HG02840 (cell line): ENCODE data around the gene MED13L.

Source experiments
- ATAC-seq: cut with Tn5 transposase; IDR thresholded peaks from one replicate; pipeline ENCODE4 v1.9.1; 2021; ENCODE audit warnings: mild to moderate bottlenecking, moderate library complexity, moderate number of reproducible peaks; ENCODE audit not compliant: unreplicated experiment, low FRiP score

Gene MED13L

DNA sequence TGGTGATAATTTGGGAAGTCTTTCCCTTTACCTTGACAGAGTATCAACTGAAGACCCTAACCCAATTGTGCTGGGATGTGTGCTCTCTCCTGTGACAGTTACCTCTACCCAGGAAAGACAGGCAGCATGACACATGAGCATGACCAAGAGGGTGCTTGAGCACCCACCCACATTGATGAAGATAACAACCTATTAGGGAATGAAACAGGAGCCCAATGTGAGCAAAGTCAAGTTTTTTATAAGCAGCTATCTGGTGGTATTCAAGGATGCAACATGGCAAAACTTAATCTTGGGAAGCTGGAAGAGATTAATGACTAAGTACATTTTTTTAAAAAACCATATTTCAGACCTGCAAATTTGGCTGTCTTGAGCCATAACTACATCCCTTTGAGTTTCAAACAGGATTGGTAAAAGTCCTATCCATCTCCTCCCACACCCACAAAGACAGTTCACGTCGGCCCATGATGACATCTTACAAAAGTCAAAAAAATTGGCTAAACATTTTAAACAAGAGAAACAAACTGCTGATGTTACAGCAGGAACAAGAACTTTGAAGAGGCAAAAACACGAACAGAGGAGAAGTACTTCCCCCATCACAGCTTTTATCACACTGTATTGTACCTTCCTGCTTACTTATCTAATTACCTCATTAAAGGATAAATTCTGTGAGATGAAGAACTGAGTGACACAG is 60.3 kb downstream of the MED13L start:
- no peak for ATAC-seq

GRCh38 chr12:116216022-116216756 is 61.3 kb downstream of the MED13L start:
- no peak for ATAC-seq

GRCh38 chr12:116215023-116215422 is 62.5 kb downstream of the MED13L start:
- ATAC-seq, result no peak

- ATAC-seq, result no peak
Measured at GRCh38 chr12:116213885-116214527, 63.5 kb downstream of the MED13L start.

- no peak for ATAC-seq
Measured at GRCh38 chr12:116213014-116213413, 64.5 kb downstream of the MED13L start.

GRCh38 chr12:116210762-116211161 is 66.7 kb downstream of the MED13L start:
- no peak for ATAC-seq

- no peak for ATAC-seq
Measured at GRCh38 chr12:116210131-116210530, 67.4 kb downstream of the MED13L start.

GRCh38 chr12:116209503-116209902 is 68.0 kb downstream of the MED13L start:
- ATAC-seq, result no peak

- ATAC-seq, result no peak
Measured at GRCh38 chr12:116207274-116207673, 70.2 kb downstream of the MED13L start.

DNA sequence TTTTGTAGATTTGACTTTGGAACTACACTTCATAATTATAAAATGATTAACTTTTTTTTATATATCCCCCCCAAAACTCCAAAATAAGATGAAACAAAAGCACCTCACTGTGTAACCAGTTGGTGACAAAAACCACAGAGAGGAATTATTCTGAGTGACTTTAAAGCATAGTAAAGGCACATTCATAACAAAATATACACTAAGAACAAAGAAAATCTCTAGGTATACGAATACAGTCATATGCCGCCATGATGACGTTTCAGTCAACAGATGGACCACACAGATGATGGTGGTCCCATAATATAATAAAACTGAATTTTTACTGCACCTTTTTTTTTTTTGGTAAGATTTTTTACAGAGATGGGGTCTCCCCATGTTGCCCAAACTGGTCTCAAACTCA is 70.7 kb downstream of the MED13L start:
- no peak for ATAC-seq

GRCh38 chr12:116204785-116205184 is 72.7 kb downstream of the MED13L start:
- ATAC-seq, result no peak

GRCh38 chr12:116204169-116204568 is 73.3 kb downstream of the MED13L start:
- ATAC-seq, result no peak

DNA sequence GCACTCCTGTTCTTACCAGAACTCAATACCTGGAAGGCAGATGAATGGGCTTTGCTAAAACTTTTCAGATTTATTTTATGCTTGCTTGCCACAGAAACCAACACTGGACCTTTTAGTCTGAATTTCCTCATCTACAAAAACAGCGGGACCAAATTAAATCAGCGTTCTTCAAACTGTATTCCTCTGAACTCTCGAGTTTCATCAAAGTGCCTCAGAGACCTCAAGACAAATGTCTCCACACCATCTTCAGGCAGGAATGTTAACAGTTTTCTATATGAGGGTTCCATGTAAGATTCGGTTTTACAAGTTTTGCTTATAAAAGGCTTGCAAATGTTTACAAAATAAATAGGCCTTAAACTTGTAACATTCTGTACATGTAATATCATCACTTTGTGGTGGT is 74.6 kb downstream of the MED13L start:
- no peak for ATAC-seq

DNA sequence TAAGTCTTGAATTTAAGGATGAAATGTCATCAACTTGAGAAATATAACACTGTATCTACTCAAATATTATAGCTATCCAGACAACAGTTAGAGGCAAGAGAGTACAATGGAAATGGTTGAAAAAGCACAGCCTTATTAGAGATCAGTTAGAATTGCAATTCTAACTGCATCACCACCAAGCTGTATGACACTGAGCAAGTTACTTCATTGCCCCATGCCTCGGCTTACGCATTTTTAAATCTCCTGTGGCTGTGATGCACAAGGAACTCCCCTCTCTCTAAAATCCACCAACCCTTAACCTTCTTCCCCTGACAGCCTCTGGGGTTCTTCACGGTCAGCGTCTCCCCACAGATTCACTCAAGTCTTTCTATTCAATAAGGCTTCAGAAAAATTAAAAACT is 75.1 kb downstream of the MED13L start:
- ATAC-seq, result no peak

DNA sequence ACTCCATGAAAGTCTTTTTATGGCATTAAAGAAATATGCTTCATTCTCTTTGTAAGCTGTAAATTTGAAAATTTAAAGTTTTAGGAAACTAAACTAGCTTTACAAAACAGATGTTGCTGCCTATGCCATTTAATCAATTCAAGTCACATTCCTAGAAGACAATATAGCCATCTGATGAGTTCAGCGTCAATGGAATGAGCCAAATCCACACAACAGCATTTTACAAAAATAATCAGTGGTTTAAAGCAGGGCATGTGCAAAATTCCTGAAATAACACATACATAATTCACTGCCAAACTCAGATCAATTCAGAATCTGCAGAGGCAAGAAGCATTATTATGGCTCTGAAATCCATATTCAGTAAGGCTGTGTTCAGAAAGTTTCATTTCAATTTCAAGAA is 75.6 kb downstream of the MED13L start:
- no peak for ATAC-seq

DNA sequence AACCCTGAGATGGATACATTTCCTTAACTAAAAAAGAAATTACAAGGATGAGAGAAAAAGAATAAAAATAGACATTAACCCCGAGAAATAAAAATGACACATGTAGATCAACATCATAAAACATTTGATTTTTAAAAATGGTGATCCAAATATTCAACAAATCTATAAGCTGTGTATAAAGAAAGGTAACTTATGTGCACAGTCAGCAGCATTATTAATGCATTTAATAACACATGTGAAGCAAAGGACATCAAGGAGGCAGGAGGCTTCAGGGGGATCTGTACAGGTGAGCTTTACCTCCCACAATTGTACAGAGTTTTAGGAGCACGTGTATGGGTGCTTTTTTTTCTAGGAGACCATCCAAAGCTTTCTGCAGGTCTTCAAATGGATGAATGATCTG is 76.1 kb downstream of the MED13L start:
- ATAC-seq, result no peak

DNA sequence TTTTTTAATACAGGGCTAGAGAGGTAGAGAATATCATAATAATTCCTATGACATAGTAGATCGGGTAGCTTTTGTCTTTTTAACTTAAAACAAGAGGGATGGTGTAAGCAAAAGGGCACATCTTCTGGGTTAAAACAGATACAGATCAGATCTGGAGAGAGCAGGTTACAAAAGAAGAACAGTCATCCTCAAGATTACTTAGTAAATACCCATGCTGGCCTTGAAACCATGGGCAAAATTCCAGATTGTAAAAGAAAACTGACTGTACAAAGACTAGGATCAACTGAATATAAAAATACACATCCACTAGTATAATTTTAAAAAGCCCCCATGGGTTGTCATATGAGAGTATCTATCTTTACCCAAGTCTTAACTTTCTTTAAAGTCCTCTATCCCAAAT is 76.7 kb downstream of the MED13L start:
- no peak for ATAC-seq

DNA sequence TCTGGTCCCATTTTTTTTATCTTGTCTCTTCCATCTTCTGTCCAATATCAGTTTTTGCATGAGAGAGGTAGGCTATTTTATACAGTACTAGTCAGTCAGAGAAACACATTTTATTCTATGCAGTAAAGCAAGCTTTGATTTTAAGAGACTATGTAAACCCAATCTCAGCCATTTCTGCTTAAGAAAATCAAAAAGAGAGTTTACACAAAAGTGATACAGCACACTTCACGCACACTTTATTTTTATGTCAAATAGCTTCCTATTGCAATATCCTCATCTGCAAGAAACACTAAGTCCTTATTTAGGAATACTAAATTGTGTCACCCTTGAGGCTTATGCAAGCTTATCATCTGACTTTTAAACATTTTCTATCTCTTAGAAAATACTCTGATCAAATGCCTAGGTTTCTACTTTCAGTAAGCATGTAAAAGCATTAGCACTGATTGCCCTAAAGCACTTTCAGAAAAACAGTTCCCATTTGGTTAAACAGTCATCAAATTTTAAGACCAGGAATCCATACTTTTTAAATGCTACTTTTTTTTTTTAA is 78.3 kb downstream of the MED13L start:
- no peak for ATAC-seq

- ATAC-seq, result no peak
Measured at GRCh38 chr12:116196752-116197718, 80.5 kb downstream of the MED13L start.

DNA sequence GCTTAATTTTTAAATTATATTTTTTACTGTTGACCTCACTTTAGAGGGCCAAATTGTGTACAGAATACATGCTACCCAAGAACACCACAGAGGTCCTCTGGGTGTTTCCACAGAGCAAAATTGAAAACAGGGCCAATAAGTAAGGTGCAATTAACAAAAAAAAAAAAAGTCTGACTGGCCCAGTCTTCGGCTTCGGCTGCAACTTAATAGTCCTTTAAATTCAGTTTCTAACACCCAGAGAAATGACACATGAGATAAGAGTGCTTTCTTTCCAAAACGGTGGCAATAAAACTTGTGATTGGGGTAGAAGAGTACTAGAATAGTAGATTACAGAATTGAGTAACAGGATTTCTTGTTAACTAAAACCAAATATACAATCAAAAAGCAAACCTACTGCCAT is 81.3 kb downstream of the MED13L start:
- ATAC-seq, result no peak
